ENCODE data around the gene SEC22C.
A peak's percentile ranks its signal among the peaks of the same experiment; 100 is the strongest.
"Not testable (repeated sequence)": the region's sequence is repeated elsewhere in the genome, so short reads cannot be mapped to it uniquely, and the experiment has no call there.

Gene SEC22C

GRCh38 chr3:42582474-42583070 lies 805 bp upstream of the SEC22C start:
- DNase-seq (ENCODE audit: extremely low read depth in 1 of 2, low read depth in 1 of 2), result no peak

GRCh38 chr3:42581400-42581708 lies 413 bp downstream of the SEC22C start:
- no peak for DNase-seq (ENCODE audit: extremely low read depth in 1 of 2, low read depth in 1 of 2)

GRCh38 chr3:42579346-42579745 lies 2.4 kb downstream of the SEC22C start:
- not testable (repeated sequence) for DNase-seq (ENCODE audit: extremely low read depth in 1 of 2, low read depth in 1 of 2)

GRCh38 chr3:42578054-42578453 lies 3.7 kb downstream of the SEC22C start:
- no peak for DNase-seq (ENCODE audit: extremely low read depth in 1 of 2, low read depth in 1 of 2)

GRCh38 chr3:42575137-42575741 lies 6.5 kb downstream of the SEC22C start:
- DNase-seq (ENCODE audit: extremely low read depth in 1 of 2, low read depth in 1 of 2), result no peak

- DNase-seq (ENCODE audit: extremely low read depth in 1 of 2, low read depth in 1 of 2), result no peak
Measured at GRCh38 chr3:42572278-42572677, 9.5 kb downstream of the SEC22C start.

GRCh38 chr3:42569593-42570142 lies 12.1 kb downstream of the SEC22C start:
- DNase-seq (ENCODE audit: extremely low read depth in 1 of 2, low read depth in 1 of 2), result no peak

- DNase-seq (ENCODE audit: extremely low read depth in 1 of 2, low read depth in 1 of 2), result no peak
Measured at GRCh38 chr3:42562047-42562907, 19.5 kb downstream of the SEC22C start.

GRCh38 chr3:42557854-42558253 lies 23.9 kb downstream of the SEC22C start:
- no peak for DNase-seq (ENCODE audit: extremely low read depth in 1 of 2, low read depth in 1 of 2)

- not testable (repeated sequence) for DNase-seq (ENCODE audit: extremely low read depth in 1 of 2, low read depth in 1 of 2)
Measured at GRCh38 chr3:42556817-42557216, 24.9 kb downstream of the SEC22C start.

- no peak for DNase-seq (ENCODE audit: extremely low read depth in 1 of 2, low read depth in 1 of 2)
Measured at GRCh38 chr3:42556089-42556632, 25.6 kb downstream of the SEC22C start.

GRCh38 chr3:42552830-42553229 lies 28.9 kb downstream of the SEC22C start:
- DNase-seq (ENCODE audit: extremely low read depth in 1 of 2, low read depth in 1 of 2), result no peak

GRCh38 chr3:42550250-42550649 lies 31.5 kb downstream of the SEC22C start:
- no peak for DNase-seq (ENCODE audit: extremely low read depth in 1 of 2, low read depth in 1 of 2)

- DNase-seq (ENCODE audit: extremely low read depth in 1 of 2, low read depth in 1 of 2), result no peak
Measured at GRCh38 chr3:42549131-42549530, 32.6 kb downstream of the SEC22C start.

- peak in 1 of 2 donors; percentile 16 for DNase-seq (ENCODE audit: extremely low read depth in 1 of 2, low read depth in 1 of 2)
Measured at GRCh38 chr3:42547401-42547945, 34.3 kb downstream of the SEC22C start.

GRCh38 chr3:42546691-42547213 lies 35.0 kb downstream of the SEC22C start:
- DNase-seq (ENCODE audit: extremely low read depth in 1 of 2, low read depth in 1 of 2), result no peak

- DNase-seq (ENCODE audit: extremely low read depth in 1 of 2, low read depth in 1 of 2), result no peak
Measured at GRCh38 chr3:42545284-42545900, 36.4 kb downstream of the SEC22C start.

- DNase-seq (ENCODE audit: extremely low read depth in 1 of 2, low read depth in 1 of 2), result no peak
Measured at GRCh38 chr3:42544492-42545283, 37.1 kb downstream of the SEC22C start.

GRCh38 chr3:42541079-42541478 lies 40.7 kb downstream of the SEC22C start:
- DNase-seq (ENCODE audit: extremely low read depth in 1 of 2, low read depth in 1 of 2), result no peak

Data from stimulated activated CD8-positive, alpha-beta memory T cell treated with anti-CD3 and anti-CD28 coated beads, Interleukin-7, amount 100 ng/mL, for 48 hours (primary cell).